GM18858 (cell line): Measurements from ENCODE around the gene YRDC.
A peak's percentile ranks its signal among the peaks of the same experiment; 100 is the strongest.

Source experiments
- ATAC-seq: cut with Tn5 transposase; IDR thresholded peaks from one replicate; pipeline ENCODE4 v1.9.1; 2021; ENCODE audit not compliant: unreplicated experiment

YRDC gene, protein sequence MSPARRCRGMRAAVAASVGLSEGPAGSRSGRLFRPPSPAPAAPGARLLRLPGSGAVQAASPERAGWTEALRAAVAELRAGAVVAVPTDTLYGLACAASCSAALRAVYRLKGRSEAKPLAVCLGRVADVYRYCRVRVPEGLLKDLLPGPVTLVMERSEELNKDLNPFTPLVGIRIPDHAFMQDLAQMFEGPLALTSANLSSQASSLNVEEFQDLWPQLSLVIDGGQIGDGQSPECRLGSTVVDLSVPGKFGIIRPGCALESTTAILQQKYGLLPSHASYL

DNA sequence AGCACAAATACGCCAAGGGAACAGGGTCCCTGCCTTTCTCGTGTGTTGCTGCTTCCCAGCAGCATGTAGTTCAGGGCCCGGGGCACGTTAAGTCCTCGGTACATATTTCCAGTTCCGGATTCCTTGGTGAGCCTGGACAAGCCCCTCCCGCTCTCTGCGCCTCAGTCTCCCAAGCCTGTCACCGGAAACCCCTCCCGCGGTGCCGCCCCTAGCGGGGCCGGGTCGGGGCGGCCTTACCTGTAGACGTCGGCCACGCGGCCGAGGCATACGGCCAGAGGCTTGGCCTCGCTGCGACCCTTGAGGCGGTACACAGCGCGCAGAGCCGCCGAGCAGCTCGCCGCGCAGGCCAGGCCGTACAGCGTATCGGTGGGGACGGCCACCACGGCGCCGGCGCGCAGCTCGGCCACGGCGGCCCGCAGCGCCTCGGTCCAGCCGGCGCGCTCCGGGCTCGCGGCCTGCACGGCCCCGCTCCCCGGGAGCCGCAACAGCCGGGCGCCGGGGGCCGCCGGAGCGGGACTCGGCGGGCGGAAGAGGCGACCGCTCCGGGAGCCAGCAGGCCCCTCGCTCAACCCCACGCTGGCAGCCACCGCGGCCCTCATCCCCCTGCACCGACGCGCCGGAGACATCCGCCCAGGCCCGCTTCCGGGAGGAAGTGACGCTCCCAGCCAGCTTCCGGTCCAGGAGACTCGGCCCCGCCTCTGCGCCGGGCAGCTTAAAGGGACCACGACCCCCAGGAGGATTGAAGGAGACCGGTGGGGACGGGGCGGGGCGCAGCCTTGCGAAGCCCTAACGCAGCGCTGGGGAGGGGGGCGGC lies at the start of gene YRDC, which contains the start of gene C1orf122:
YRDC (minus strand) TSS at position 654 of the 814 bp plus-strand sequence; CDS start at position 626, 28 bp downstream.
C1orf122 (plus strand) TSS at position 236 of the 814 bp plus-strand sequence. CDS start 615 bp downstream, outside the sequence.
- ATAC-seq, result peak; percentile 57

DNA sequence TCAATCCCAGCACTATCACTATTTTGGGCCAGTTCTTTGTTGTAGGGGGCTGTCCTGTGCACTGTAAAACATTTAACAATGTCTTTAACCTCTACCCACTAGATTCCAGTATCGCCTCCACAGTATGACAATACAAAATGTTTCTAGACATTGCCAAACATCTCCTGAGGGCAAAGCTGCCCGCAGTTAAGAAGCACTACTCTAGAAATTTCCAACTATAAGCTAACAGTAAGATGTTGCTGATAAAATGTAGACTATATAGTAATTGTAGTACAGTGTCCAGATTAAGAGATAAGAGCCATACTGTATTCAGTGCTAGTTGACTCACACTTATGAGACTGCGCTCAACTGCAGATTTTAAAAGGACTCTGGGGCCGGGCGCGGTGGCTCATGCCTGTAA lies 46.4 kb upstream of the YRDC start:
- ATAC-seq, result no peak

DNA sequence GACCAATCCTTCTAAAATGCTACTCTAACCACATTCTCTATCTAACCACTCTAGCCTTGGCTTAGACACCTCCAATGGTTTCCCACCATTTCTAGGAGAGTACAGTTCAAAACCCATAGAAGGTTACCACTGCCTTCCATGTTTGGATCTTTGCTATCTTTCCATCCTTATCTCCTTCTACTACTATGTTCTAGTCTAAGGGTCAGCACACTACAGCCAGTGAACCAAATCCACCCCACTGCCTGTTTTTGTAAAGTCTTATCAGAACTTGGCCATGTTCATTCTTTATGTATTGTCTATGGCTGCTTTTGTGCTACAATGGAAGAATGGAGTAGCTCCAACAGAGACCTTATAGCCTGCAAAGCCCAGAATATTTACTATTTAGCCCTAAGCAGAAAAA lies 45.1 kb upstream of the YRDC start:
- ATAC-seq, result no peak

DNA sequence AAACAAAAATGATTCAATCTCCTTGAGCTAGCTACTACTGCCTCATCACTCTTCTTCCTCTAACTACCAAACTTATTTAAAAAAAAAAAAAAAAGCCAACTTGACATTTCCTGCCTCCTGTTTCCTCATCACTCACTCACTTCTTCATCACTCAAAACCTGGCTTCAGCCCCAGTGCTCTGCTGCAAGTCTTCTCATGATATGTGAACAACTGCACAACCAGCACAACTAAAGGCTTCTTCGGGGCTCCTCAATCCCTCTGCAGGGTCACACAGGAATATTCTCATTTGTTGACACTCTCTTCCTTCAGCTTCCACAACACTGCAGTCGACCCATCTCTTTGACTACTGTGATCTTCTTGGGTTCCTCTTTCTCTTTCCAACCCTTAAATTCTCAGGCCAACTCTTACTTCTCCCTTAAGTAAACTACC lies 43.8 kb upstream of the YRDC start:
- ATAC-seq, result no peak

DNA sequence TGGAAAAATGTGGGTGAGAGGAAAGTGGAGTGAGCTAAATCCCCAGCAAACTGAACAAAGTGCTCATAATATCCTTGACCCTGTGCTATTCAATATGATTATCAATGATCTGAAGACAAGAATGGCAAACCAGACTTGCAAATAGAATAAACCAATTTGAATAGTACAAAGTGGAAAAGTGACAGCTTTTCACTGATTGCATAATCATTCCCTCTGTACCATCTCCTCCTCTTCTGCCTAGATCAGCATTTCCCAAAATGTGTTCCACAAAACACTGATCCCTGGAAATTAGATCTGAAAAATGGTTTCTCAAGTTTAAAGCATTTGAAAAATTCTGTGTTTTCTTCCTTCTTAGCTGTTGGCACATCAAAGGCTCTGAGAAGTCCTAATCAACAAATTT lies 43.3 kb upstream of the YRDC start:
- no peak for ATAC-seq

DNA sequence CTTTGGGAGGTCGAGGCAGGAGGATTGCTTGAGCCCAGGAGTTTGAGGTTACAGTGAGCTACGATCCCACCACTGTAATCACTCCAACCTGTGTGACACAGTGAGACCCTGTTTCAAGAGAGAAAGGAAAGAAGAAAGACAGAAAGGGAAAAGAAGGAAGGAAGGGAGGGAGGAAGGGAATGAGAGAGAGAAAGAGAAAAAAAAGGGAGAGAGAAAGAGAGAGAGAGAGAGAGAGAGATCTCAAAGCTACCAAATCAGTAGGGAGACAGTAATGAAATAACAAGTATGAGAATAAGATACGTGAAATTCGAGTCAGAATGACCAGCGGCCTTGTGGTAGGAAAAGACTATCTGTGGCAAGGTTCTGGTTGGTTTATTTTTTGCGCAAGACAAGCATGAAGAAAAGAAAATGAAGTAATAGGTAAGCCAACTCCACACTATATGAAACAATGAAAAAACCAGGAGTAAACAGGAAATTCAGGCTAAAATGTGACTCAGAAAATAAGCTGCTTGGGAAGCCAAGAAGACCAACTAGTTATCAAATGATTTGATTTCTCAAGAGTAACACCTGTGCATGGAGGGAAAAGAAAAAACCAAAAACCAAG lies 42.4 kb upstream of the YRDC start:
- no peak for ATAC-seq

DNA sequence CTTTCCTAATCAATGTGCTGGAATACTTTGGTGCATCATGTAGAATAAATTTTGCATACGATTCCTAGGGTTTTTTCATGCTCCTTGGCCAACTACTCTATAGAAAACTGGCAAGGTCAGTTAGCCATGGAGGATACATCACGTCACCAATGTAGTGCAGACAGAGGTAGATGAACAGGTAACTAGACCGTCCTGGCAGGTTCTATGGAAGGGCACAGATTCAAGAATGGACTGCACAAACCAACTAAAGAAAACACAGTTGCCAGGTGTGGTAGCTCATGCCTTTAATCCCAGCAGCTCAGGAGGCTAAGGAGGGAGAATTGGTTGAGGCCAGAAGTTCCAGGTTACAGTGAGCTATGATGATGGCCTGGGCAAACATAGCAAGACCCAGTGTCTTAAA lies 41.5 kb upstream of the YRDC start:
- ATAC-seq, result no peak

DNA sequence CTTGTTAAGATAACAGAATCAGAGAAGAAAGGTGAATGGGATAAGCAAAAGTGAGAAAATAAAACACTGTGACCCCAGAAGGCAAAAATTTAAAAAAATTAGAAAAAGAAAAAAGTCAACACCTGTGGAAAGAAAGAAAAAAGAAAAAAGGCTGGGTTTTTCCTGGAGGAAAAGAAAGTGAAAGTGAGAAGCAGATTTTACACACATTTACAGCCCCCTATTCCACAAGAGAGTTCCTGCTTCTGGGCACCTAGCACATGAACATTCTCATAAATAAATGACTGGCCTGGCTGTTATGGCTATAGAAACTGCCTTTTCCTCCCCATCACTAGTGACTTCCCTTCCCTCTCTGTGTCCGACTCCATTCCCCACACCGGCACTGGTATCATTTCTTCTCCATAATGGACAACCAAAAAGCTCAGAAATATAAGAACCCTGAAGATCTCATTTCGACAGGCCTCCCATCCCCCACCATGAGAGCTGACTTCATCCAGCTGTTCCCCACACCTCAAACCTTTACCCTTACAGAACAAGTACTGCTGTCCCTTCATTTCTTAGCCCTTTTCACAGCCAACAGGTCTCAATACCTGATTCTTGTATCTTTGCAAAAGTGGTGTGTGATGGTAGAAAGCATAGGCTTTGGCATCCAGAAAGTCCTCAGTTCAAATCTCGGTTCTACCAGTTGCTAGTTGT lies 38.8 kb upstream of the YRDC start:
- no peak for ATAC-seq

DNA sequence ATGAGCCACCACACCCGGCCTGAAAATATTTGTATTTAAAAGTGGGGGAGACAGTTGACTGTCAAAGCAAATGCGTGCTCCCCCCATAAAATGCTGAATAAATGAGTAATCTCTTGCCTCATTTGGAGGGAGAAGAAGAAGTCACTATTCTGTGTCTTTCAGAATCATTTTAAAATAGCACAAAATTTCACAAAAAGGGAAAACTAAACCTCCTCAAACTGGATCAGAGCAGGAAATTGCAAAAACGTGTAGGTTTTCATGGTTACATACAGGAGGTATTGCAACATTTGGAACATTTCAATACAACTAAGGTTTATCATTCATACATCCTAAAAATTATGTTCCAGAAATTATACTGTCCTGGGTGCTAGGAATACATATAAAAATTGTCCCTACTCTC lies 37.8 kb upstream of the YRDC start:
- no peak for ATAC-seq

DNA sequence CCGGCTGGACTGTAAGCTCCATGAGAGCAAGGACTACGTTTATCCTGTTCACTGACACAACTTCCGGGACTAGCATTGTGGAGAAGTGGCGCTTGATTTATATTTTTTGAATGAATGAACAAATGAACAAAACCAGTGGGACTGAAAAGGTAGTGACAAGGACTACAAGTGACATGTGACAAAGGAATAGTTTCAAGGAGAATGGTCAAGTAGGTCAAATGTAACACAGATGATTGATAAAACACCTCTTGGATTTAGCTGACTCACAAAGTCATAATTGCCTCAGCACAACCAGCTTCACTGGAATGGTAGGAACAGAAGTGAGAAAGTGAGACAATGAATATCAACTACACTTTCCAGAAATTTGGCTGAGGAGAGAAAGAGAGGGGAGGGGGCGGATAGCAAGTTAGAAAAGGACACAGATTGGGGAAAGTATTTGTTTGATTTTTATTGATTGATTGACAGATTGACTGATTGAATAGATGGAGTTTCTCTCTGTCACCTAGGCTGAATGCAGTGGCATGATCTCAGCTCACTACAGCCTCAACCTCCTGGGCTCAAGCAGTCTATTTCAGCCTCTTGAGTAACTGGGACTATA lies 37.1 kb upstream of the YRDC start:
- no peak for ATAC-seq

DNA sequence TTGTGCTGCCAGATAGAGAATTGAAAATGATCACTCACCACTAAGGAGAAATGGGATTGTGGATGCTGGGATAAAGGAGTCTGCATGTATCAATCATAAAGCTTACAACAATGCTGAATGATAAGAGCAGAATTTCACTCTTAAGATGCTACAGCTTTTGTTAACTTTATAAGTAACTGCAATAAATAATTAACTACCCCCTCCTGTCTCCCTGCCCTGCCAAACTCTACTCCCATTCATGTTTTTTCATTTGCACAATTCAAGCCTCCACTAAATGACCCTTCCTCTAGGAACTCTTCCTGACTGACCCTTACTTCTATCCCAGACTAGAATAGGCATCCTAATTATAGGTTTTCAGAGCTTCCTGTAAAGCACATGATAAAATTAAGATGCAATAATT lies 36.5 kb upstream of the YRDC start:
- no peak for ATAC-seq

DNA sequence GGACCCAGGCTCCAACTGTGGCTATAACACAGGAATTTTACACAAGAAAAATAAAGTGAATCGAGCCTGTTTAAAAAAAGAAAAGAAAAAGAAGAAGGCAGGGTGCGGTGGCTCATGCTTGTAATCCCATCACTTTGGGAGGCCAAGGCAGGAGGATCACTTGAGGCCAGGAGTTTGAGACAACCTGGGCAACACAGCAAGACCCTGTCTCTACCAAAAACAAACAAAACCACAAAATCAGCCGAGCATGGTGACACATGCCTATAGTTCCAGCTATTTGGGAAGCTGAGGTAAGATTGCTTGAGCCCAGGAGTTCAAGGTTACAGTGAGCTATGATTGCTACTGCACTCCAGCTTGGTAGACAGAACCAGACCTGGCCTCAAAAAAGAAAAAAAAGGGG lies 33.6 kb upstream of the YRDC start:
- no peak for ATAC-seq

DNA sequence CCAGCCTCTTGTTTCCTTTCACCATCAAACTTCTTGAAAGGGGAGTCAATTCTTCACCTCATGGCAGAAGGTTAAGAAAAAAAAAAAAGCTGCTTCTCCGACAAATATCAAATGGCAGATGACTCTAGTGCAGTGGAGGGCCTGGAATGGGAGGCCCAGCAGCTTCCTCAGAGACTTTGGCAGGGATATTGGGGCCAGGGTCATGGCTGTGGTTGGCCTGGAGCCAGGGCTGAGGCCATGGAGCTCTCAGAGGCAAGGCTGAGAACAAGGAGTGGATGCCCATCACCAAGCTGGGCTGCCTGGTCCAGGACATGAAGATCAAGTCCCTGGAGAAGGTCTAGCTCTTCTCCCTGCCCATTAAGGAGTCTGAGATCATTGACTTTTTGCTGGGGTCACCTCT lies 32.7 kb upstream of the YRDC start:
- ATAC-seq, result no peak

DNA sequence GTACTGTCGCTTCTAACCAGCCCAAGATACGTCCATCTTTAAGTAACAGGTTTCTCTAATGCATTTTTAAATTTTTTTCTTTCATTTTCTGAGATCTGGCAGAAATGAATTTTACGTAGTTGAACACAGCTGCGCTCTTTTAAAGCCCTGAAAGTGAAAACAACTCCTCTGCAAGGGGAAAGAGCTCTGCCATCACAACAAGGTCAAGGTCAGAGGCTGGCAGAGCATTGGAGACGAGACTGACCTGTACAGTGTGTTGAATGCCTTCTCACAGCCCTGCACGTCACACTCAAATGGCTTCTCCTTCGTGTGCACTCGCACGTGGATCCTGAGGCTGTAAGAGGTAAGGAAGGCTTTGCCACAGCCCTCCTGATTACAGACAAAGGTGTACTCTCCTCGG lies 31.7 kb upstream of the YRDC start:
- ATAC-seq, result no peak

DNA sequence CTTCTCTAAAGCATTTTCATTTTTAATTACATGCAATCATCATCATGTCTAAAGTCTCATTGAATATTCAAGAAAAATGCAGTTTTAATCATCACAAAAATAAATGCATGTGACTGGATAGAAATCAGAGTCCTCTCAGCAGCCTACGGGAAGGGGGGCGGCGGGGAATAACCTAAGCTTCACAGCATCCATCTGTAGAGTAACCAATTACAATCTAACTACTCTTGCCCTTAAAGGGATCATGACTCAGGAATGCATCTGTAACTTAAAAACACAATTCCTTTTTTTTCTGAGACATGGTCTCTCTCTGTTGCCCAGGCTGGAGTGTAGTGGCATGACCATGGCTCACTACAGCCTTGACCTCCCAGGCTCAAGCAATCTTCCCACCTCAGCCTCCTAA lies 28.8 kb upstream of the YRDC start:
- no peak for ATAC-seq

DNA sequence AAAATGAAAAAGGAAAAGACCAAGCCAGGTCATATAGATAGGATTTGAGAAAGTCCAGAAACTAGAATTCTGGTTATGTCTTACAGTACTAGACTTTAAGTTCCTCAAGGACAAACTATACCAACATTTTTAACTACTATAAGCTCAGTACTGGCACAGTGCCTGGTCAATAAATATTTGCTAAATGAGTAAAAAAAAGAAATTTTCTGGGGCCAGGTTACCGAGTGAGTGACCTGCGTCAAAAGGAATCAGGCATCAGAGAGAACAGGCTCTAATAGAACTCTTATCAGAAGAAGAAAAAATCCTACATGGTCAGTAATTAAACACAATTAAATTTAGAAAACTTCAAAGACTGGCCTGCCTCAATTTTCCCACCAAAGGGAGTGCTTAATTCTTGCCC lies 23.8 kb upstream of the YRDC start:
- ATAC-seq, result no peak

DNA sequence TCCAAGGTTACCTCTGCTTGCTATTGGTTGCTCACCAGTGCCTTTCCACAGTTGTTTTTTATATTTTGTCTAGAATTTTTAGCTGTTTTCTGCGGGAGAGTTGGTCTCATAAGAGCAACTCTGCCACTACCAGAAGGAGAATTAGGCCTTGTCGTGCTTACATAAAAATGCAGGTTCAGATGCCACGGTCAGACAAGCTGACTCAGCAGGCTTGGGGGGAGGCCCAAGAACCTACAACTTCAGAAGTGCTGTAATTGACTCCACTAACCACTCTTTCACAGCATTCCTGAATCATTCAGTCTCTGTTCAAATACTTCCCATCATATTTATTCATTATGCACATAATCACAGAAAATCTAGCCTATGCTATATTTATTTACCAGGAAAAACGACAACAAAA lies 23.1 kb upstream of the YRDC start:
- ATAC-seq, result no peak

DNA sequence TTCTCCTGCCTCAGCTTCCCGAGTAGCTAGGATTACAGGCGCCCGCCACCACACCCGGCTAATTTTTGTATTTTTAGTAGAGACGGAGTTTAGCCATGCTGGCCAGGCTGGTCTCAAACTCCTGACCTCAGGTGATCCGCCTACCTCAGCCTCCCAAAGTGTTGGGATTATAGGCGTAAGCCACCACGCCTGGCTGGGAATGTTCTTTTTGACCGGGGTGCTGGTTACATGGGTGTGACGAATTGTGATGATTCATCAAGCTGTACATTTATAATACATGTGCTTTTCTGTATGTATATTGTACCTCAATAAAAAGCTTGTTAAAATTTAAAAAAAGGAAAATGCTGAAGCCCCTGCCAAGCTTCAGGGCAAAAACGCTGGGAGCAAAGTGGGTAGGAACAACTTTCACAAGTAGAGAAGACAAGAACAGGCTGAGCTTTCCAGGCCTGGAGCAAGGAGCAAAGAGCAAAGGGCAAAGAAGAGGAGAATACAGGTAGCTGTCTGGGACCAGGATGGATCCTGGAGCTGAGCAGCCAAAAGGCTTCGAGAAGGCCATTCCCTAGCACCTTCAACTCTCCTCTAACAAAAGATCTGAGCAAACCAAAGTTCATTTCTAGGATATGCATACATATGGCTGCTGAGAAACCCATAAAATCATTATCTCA lies 20.5 kb upstream of the YRDC start:
- ATAC-seq, result no peak

DNA sequence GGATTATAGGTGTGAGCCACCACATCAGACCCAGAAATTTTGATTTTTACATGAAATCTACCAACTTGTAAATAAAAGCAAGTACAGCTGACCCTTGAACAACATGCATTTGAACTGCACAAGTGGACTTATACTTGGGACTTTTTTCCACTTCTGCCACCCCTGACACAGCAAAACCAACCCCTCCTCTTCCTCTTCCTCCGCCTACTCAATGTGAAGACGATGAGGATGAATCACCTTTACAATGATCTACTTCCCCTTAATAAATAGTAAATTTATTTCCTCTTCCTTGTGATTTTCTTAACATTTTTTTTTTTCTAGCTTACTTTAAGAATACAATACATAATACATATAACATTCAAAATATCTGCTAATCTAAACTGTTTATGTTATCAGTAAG lies 17.5 kb upstream of the YRDC start:
- ATAC-seq, result no peak

DNA sequence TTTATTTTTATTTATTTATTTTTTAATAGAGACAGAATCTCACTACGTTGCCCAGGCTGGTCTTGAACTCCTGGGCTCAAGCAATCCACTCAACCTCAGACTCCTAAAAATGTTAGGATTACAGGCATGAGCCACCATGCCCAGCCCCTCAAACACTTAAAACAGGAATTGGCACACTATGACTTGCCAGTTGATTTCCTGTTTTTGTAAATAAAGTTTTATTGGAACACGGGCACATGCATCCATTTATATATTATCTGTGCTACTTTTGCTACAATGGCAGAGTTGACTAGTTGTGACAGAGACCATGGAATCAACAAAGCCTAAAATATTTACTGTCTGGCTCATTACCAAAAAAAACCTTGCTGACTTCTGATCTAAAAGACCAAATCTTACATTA lies 16.0 kb upstream of the YRDC start:
- no peak for ATAC-seq
